ENCODE results near the gene CDK17. TPM values are rescaled to one million over a fixed set of nuclear protein-coding genes. Genes with fewer than 3 reads are reported as not detected.

Gene CDK17
- total and polyA plus RNA-seq, 2 donors = 32.9 to 49.2 TPM

GRCh38 chr12:96255077-96255476, 145.2 kb downstream of the CDK17 start:
- H3K4me3 ChIP-seq (ENCODE audit: low read length in 2 of 2) = no peak overlapping the region
- H3K27ac ChIP-seq (ENCODE audit: low read depth in 1 of 2, low read length in 1 of 2) = no peak overlapping the region
- no peak for DNase-seq (ENCODE audit: low read depth in 6 of 9, low spot score in 9 of 9)
- peaks cover 0 to 10% of the 10 kb centered on the region in 2 donors for H3K4me1 ChIP-seq (ENCODE audit: control insufficient read depth in 2 of 2, insufficient read depth in 2 of 2, low read length in 2 of 2)
- no peaks in the 10 kb centered on the region for H3K9me3 ChIP-seq (ENCODE audit: control insufficient read depth in 2 of 2, insufficient read depth in 1 of 2, low read length in 1 of 2)
- 95% methylated on average over 8 of the region's 8 CpGs for WGBS
- no peaks in the 10 kb centered on the region for H3K27me3 ChIP-seq (ENCODE audit: control insufficient read depth in 2 of 2, insufficient read depth in 1 of 2, low read length in 1 of 2)
- H3K36me3 ChIP-seq (ENCODE audit: control insufficient read depth in 2 of 2, insufficient read depth in 2 of 2, low read length in 1 of 2) = peaks cover 6 to 56% of the 10 kb centered on the region in 2 donors

- Histone ChIP-seq H3K36me3 (ENCODE audit: control insufficient read depth in 2 of 2, insufficient read depth in 2 of 2, low read length in 1 of 2) (peaks cover 30 to 65% of the 10 kb centered on the region in 2 donors), H3K27me3 (ENCODE audit: control insufficient read depth in 2 of 2, insufficient read depth in 1 of 2, low read length in 1 of 2) (no peaks in the 10 kb centered on the region), H3K4me3 (ENCODE audit: low read length in 2 of 2) (no peak overlapping the region), H3K4me1 (ENCODE audit: control insufficient read depth in 2 of 2, insufficient read depth in 2 of 2, low read length in 2 of 2) (no peaks in the 10 kb centered on the region), H3K27ac (ENCODE audit: low read depth in 1 of 2, low read length in 1 of 2) (no peak overlapping the region), H3K9me3 (ENCODE audit: control insufficient read depth in 2 of 2, insufficient read depth in 1 of 2, low read length in 1 of 2) (no peaks in the 10 kb centered on the region)
- WGBS = 97% methylated on average over 7 of the region's 7 CpGs
- DNase-seq (ENCODE audit: low read depth in 6 of 9, low spot score in 9 of 9) = no peak
Observed at GRCh38 chr12:96250119-96250685, 150.0 kb downstream of the CDK17 start.

GRCh38 chr12:96249196-96250118, 150.8 kb downstream of the CDK17 start:
- Histone ChIP-seq H3K36me3 (ENCODE audit: control insufficient read depth in 2 of 2, insufficient read depth in 2 of 2, low read length in 1 of 2) (peaks cover 30 to 62% of the 10 kb centered on the region in 2 donors), H3K9me3 (ENCODE audit: control insufficient read depth in 2 of 2, insufficient read depth in 1 of 2, low read length in 1 of 2) (no peaks in the 10 kb centered on the region), H3K4me1 (ENCODE audit: control insufficient read depth in 2 of 2, insufficient read depth in 2 of 2, low read length in 2 of 2) (no peaks in the 10 kb centered on the region), H3K4me3 (ENCODE audit: low read length in 2 of 2) (no peak overlapping the region), H3K27ac (ENCODE audit: low read depth in 1 of 2, low read length in 1 of 2) (no peak overlapping the region), H3K27me3 (ENCODE audit: control insufficient read depth in 2 of 2, insufficient read depth in 1 of 2, low read length in 1 of 2) (no peaks in the 10 kb centered on the region)
- DNase-seq (ENCODE audit: low read depth in 6 of 9, low spot score in 9 of 9) = no peak
- WGBS = 94% methylated on average over 16 of the region's 16 CpGs

GRCh38 chr12:96248136-96248931, 151.9 kb downstream of the CDK17 start:
- DNase-seq (ENCODE audit: low read depth in 6 of 9, low spot score in 9 of 9) = no peak
- Histone ChIP-seq H3K9me3 (ENCODE audit: control insufficient read depth in 2 of 2, insufficient read depth in 1 of 2, low read length in 1 of 2) (no peaks in the 10 kb centered on the region), H3K4me1 (ENCODE audit: control insufficient read depth in 2 of 2, insufficient read depth in 2 of 2, low read length in 2 of 2) (no peaks in the 10 kb centered on the region), H3K27me3 (ENCODE audit: control insufficient read depth in 2 of 2, insufficient read depth in 1 of 2, low read length in 1 of 2) (no peaks in the 10 kb centered on the region), H3K27ac (ENCODE audit: low read depth in 1 of 2, low read length in 1 of 2) (no peak overlapping the region), H3K36me3 (ENCODE audit: control insufficient read depth in 2 of 2, insufficient read depth in 2 of 2, low read length in 1 of 2) (peaks cover 30 to 56% of the 10 kb centered on the region in 2 donors), H3K4me3 (ENCODE audit: low read length in 2 of 2) (no peak overlapping the region)
- 96% methylated on average over 17 of the region's 17 CpGs for WGBS

- Histone ChIP-seq H3K27ac (ENCODE audit: low read depth in 1 of 2, low read length in 1 of 2) (no peak overlapping the region), H3K36me3 (ENCODE audit: control insufficient read depth in 2 of 2, insufficient read depth in 2 of 2, low read length in 1 of 2) (peaks cover 30 to 52% of the 10 kb centered on the region in 2 donors), H3K4me1 (ENCODE audit: control insufficient read depth in 2 of 2, insufficient read depth in 2 of 2, low read length in 2 of 2) (no peaks in the 10 kb centered on the region), H3K9me3 (ENCODE audit: control insufficient read depth in 2 of 2, insufficient read depth in 1 of 2, low read length in 1 of 2) (no peaks in the 10 kb centered on the region), H3K4me3 (ENCODE audit: low read length in 2 of 2) (no peak overlapping the region), H3K27me3 (ENCODE audit: control insufficient read depth in 2 of 2, insufficient read depth in 1 of 2, low read length in 1 of 2) (no peaks in the 10 kb centered on the region)
- WGBS = 94% methylated on average over 13 of the region's 13 CpGs
- no peak for DNase-seq (ENCODE audit: low read depth in 6 of 9, low spot score in 9 of 9)
Observed at GRCh38 chr12:96247563-96247962, 152.7 kb downstream of the CDK17 start.

- Histone ChIP-seq H3K9me3 (ENCODE audit: control insufficient read depth in 2 of 2, insufficient read depth in 1 of 2, low read length in 1 of 2) (no peaks in the 10 kb centered on the region), H3K36me3 (ENCODE audit: control insufficient read depth in 2 of 2, insufficient read depth in 2 of 2, low read length in 1 of 2) (peaks cover 30 to 49% of the 10 kb centered on the region in 2 donors), H3K4me3 (ENCODE audit: low read length in 2 of 2) (no peak overlapping the region), H3K4me1 (ENCODE audit: control insufficient read depth in 2 of 2, insufficient read depth in 2 of 2, low read length in 2 of 2) (no peaks in the 10 kb centered on the region), H3K27me3 (ENCODE audit: control insufficient read depth in 2 of 2, insufficient read depth in 1 of 2, low read length in 1 of 2) (no peaks in the 10 kb centered on the region), H3K27ac (ENCODE audit: low read depth in 1 of 2, low read length in 1 of 2) (no peak overlapping the region)
- 98% methylated on average over 36 of the region's 36 CpGs for WGBS
- DNase-seq (ENCODE audit: low read depth in 6 of 9, low spot score in 9 of 9) = no peak
Observed at GRCh38 chr12:96246926-96247505, 153.2 kb downstream of the CDK17 start.

GRCh38 chr12:96244826-96245225, 155.4 kb downstream of the CDK17 start:
- H3K27ac ChIP-seq (ENCODE audit: low read depth in 1 of 2, low read length in 1 of 2) = no peak overlapping the region
- no peak overlapping the region for H3K4me3 ChIP-seq (ENCODE audit: low read length in 2 of 2)
- WGBS = 93% methylated on average over 13 of the region's 13 CpGs
- H3K9me3 ChIP-seq (ENCODE audit: control insufficient read depth in 2 of 2, insufficient read depth in 1 of 2, low read length in 1 of 2) = no peaks in the 10 kb centered on the region
- no peak for DNase-seq (ENCODE audit: low read depth in 6 of 9, low spot score in 9 of 9)
- no peaks in the 10 kb centered on the region for H3K4me1 ChIP-seq (ENCODE audit: control insufficient read depth in 2 of 2, insufficient read depth in 2 of 2, low read length in 2 of 2)
- no peaks in the 10 kb centered on the region for H3K27me3 ChIP-seq (ENCODE audit: control insufficient read depth in 2 of 2, insufficient read depth in 1 of 2, low read length in 1 of 2)
- H3K36me3 ChIP-seq (ENCODE audit: control insufficient read depth in 2 of 2, insufficient read depth in 2 of 2, low read length in 1 of 2) = peaks cover 28 to 40% of the 10 kb centered on the region in 2 donors

- WGBS = 93% methylated on average over 12 of the region's 12 CpGs
- peaks cover 13 to 22% of the 10 kb centered on the region in 2 donors for H3K36me3 ChIP-seq (ENCODE audit: control insufficient read depth in 2 of 2, insufficient read depth in 2 of 2, low read length in 1 of 2)
Observed at GRCh38 chr12:96242597-96242996, 157.6 kb downstream of the CDK17 start.

More at GRCh38 chr12:96242597-96242996, 157.6 kb downstream of the CDK17 start:
- no peak for DNase-seq (ENCODE audit: low read depth in 6 of 9, low spot score in 9 of 9)
- peaks cover 0 to 9% of the 10 kb centered on the region in 2 donors for H3K4me1 ChIP-seq (ENCODE audit: control insufficient read depth in 2 of 2, insufficient read depth in 2 of 2, low read length in 2 of 2)
- no peak overlapping the region for H3K4me3 ChIP-seq (ENCODE audit: low read length in 2 of 2)
- H3K27ac ChIP-seq (ENCODE audit: low read depth in 1 of 2, low read length in 1 of 2) = no peak overlapping the region
- no peaks in the 10 kb centered on the region for H3K9me3 ChIP-seq (ENCODE audit: control insufficient read depth in 2 of 2, insufficient read depth in 1 of 2, low read length in 1 of 2)
- H3K27me3 ChIP-seq (ENCODE audit: control insufficient read depth in 2 of 2, insufficient read depth in 1 of 2, low read length in 1 of 2) = no peaks in the 10 kb centered on the region
